Keratinocyte (primary cell): ENCODE measurements around the gene CREB3. TPM values are rescaled to one million over a fixed set of nuclear protein-coding genes. Genes with fewer than 3 reads are reported as not detected.

Source experiments
- DNase-seq: peaks from one replicate; pipeline ENCODE4 v3.0.0-alpha.2; 2011; ENCODE audit warnings: low read depth, missing footprints, low spot score
- FAIRE-seq: peaks from 2 replicates; lab custom pipeline; 2011; peaks lifted over from hg19 to GRCh38; lab: Jason Lieb, UNC
- H2AFZ ChIP-seq: 2 replicates; pipeline ENCODE4 v1.6.0; 2012; ENCODE audit warnings: low read length, control low read depth, inconsistent platforms; ENCODE audit not compliant: control insufficient read depth
- H3K27ac ChIP-seq: 2 replicates; pipeline ENCODE4 v1.5.1; 2011; ENCODE audit warnings: low read length; ENCODE audit not compliant: control insufficient read depth, insufficient read depth
- H3K27me3 ChIP-seq: 3 replicates; pipeline ENCODE4 v1.6.0; 2011; ENCODE audit warnings: low read length; ENCODE audit not compliant: control insufficient read depth, insufficient read depth; ENCODE audit errors: extremely low read depth
- H3K36me3 ChIP-seq, 2 experiments: 2 replicates in 1 of 2; 3 replicates in 1 of 2; pipeline ENCODE4 v1.5.1; 2011; ENCODE audit warnings: low read length in 2 of 2, mild to moderate bottlenecking in 1 of 2; ENCODE audit not compliant: control insufficient read depth in 2 of 2, insufficient read depth in 2 of 2; ENCODE audit errors: extremely low read depth in 1 of 2
- H3K4me1 ChIP-seq: 3 replicates; pipeline ENCODE4 v1.5.1; 2011; ENCODE audit warnings: low read length; ENCODE audit not compliant: control insufficient read depth, insufficient read depth; ENCODE audit errors: extremely low read depth
- H3K4me2 ChIP-seq: 3 replicates; pipeline ENCODE4 v1.6.0; 2011; ENCODE audit warnings: low read depth, low read length; ENCODE audit not compliant: control insufficient read depth, insufficient read depth; ENCODE audit errors: extremely low read depth
- H3K4me3 ChIP-seq, 3 experiments: fragments of 200-600 bp in 1 of 3; sonication (generic) in 1 of 3; 2 replicates in 2 of 3; 3 replicates in 1 of 3; pipeline ENCODE4 v1.5.1; 2011 to 2016; ENCODE audit warnings: low read length in 3 of 3, mild to moderate bottlenecking in 3 of 3, control low read depth in 2 of 3, inconsistent platforms in 1 of 3, low read depth in 1 of 3, mixed read lengths in 1 of 3, mixed run types in 1 of 3, moderate library complexity in 1 of 3; ENCODE audit not compliant: control insufficient read depth in 2 of 3, insufficient read depth in 2 of 3; ENCODE audit errors: extremely low read depth in 1 of 3
- H3K79me2 ChIP-seq: 2 replicates; pipeline ENCODE4 v1.6.0; 2012; ENCODE audit warnings: low read length; ENCODE audit not compliant: control insufficient read depth, insufficient read depth
- H3K9ac ChIP-seq: 3 replicates; pipeline ENCODE4 v1.6.0; 2011; ENCODE audit warnings: low read length; ENCODE audit not compliant: control insufficient read depth, insufficient read depth; ENCODE audit errors: extremely low read depth
- H3K9me1 ChIP-seq: 3 replicates; pipeline ENCODE4 v1.6.0; 2011; ENCODE audit warnings: low read length; ENCODE audit not compliant: control insufficient read depth, insufficient read depth; ENCODE audit errors: extremely low read depth
- H3K9me3 ChIP-seq: 2 replicates; pipeline ENCODE4 v1.5.1; 2012; ENCODE audit warnings: low read depth, low read length; ENCODE audit not compliant: control insufficient read depth
- H4K20me1 ChIP-seq: 3 replicates; pipeline ENCODE4 v1.6.0; 2011; ENCODE audit warnings: low read length; ENCODE audit not compliant: control insufficient read depth, insufficient read depth; ENCODE audit errors: extremely low read depth
- CTCF ChIP-seq, 3 experiments: IDR thresholded peaks in 1 of 3; conservative IDR thresholded peaks in 1 of 3; optimal IDR thresholded peaks in 1 of 3; 2 replicates in 2 of 3; 3 replicates in 1 of 3; pipeline versions ENCODE3 to v1.5.1; 2011; ENCODE audit warnings: low read length in 3 of 3, mild to moderate bottlenecking in 3 of 3, moderate library complexity in 2 of 3, control low read depth in 1 of 3, inconsistent platforms in 1 of 3; ENCODE audit not compliant: insufficient read depth in 2 of 3; ENCODE audit errors: extremely low read depth in 1 of 3
- EZH2 ChIP-seq: IDR thresholded peaks from one replicate; pipeline ENCODE4 v1.6.1; 2012; ENCODE audit warnings: inconsistent platforms, mild to moderate bottlenecking, low read length, moderate library complexity
- dilution Hi-C: fragments of 300-500 bp; cut with MboI; formaldehyde crosslinking; loops from one replicate; pipeline ENCODE4 v1.7.0; 2020; ENCODE audit warnings: low sequenced_read_pairs; ENCODE audit not compliant: extremely low pct_ligation_motif_present
- polyA plus RNA-seq, 5 experiments: library from polyadenylated mRNA; depleted of rRNA in 3 of 5; stranded (reverse) in 3 of 5; stranded (forward) in 1 of 5; unstranded in 1 of 5; fragments of >200 nt; gene quantifications; 1 replicate in 1 of 5; 2 replicates in 3 of 5; 3 replicates in 1 of 5; pipeline versions ENCODE4 v1.2.1 to v1.2.3, GENCODE V29; 2011 to 2012; ENCODE audit warnings: missing spikeins in 2 of 5, low read depth in 1 of 5, low replicate concordance in 1 of 5

Gene CREB3
- polyA plus RNA-seq, 1 donor (not counting 4 experiments of a cell fraction or from before 2014, with no cell fraction given) = 24.6 TPM

GRCh38 chr9:35703906-35704672 is 28.4 kb upstream of the CREB3 start:
- Histone ChIP-seq H3K4me1 (no peaks in the 10 kb centered on the region), H3K9me1 (peaks cover 2% of the 10 kb centered on the region), H3K27me3 (no peaks in the 10 kb centered on the region), H3K36me3 (peaks cover 65 to 86% of the 10 kb centered on the region in 2 experiments), H4K20me1 (no peaks in the 10 kb centered on the region), H3K9me3 (no peaks in the 10 kb centered on the region), H3K4me2 (no peak overlapping the region), H3K4me3 (no peak overlapping the region), H3K27ac (no peak overlapping the region), H2AFZ (no peak overlapping the region), H3K79me2 (no peaks in the 10 kb centered on the region), H3K9ac (no peak overlapping the region)
- no peak for TF ChIP-seq CTCF (optimal IDR thresholded peaks at IDR 0.05 in 1 of 3, IDR thresholded peaks at IDR 0.05 in 1 of 3, conservative IDR thresholded peaks at IDR 0.05 in 1 of 3; ENCODE audit: extremely low read depth in 1 of 3, insufficient read depth in 2 of 3, low read length in 3 of 3)
- no peak for TF ChIP-seq EZH2
- dilution Hi-C loops = no loop called here
- FAIRE-seq (no peak), DNase-seq (no peak)

GRCh38 chr9:35705372-35705771 is 27.1 kb upstream of the CREB3 start:
- no peak for TF ChIP-seq CTCF (optimal IDR thresholded peaks at IDR 0.05 in 1 of 3, IDR thresholded peaks at IDR 0.05 in 1 of 3, conservative IDR thresholded peaks at IDR 0.05 in 1 of 3; ENCODE audit: extremely low read depth in 1 of 3, insufficient read depth in 2 of 3, low read length in 3 of 3)
- no peak for TF ChIP-seq EZH2
- Histone ChIP-seq H3K4me3 (no peak overlapping the region), H3K79me2 (no peaks in the 10 kb centered on the region), H3K4me2 (no peak overlapping the region), H3K36me3 (peaks cover 56 to 76% of the 10 kb centered on the region in 2 experiments), H3K9me1 (peaks cover 2% of the 10 kb centered on the region), H3K27ac (no peak overlapping the region), H3K4me1 (no peaks in the 10 kb centered on the region), H3K9ac (no peak overlapping the region), H3K27me3 (no peaks in the 10 kb centered on the region), H3K9me3 (no peaks in the 10 kb centered on the region), H4K20me1 (peaks cover under 1% of the 10 kb centered on the region), H2AFZ (no peak overlapping the region)
- no peak for DNase-seq
- dilution Hi-C loops = no loop called here
- no peak for FAIRE-seq
